Esophagus (tissue), 2 donors: Measurements from ENCODE around the gene ARFGAP3. TPM values are rescaled to one million over a fixed set of nuclear protein-coding genes. Genes with fewer than 3 reads are reported as not detected.

Experiments
- H3K27ac ChIP-seq, 2 donors: one replicate each; pipeline ENCODE4 v1.5.1; 2013; ENCODE audit warnings: low read depth in 2 of 2, mild to moderate bottlenecking in 2 of 2, inconsistent platforms in 1 of 2, low read length in 1 of 2, moderate library complexity in 1 of 2
- H3K27me3 ChIP-seq, 2 donors: one replicate each; pipeline ENCODE4 v1.6.1; 2013; ENCODE audit warnings: low read length in 2 of 2, control low read depth in 1 of 2, mild to moderate bottlenecking in 1 of 2; ENCODE audit not compliant: insufficient read depth in 2 of 2, control insufficient read depth in 1 of 2
- H3K36me3 ChIP-seq, 2 donors: one replicate each; pipeline ENCODE4 v1.6.1; 2013; ENCODE audit warnings: low read length in 1 of 2; ENCODE audit not compliant: control insufficient read depth in 2 of 2, insufficient read depth in 2 of 2
- H3K4me1 ChIP-seq, 2 donors: one replicate each; pipeline ENCODE4 v1.6.1; 2013; ENCODE audit warnings: low read length in 1 of 2; ENCODE audit not compliant: control insufficient read depth in 2 of 2, insufficient read depth in 2 of 2
- H3K4me3 ChIP-seq, 2 donors: one replicate each; pipeline ENCODE4 v1.5.1; 2013; ENCODE audit warnings: low read length in 2 of 2, mild to moderate bottlenecking in 2 of 2, low read depth in 1 of 2, moderate library complexity in 1 of 2
- H3K9me3 ChIP-seq, 2 donors: one replicate each; pipeline ENCODE4 v1.6.1; 2013; ENCODE audit warnings: mild to moderate bottlenecking in 2 of 2, low read depth in 1 of 2, low read length in 1 of 2, moderate library complexity in 1 of 2; ENCODE audit not compliant: control insufficient read depth in 2 of 2, insufficient read depth in 1 of 2
- WGBS, 2 donors: extraction: QIAGEN DNeasy Blood & Tissue Kit; methylation state at CpG; one replicate each; pipeline ENCODE4 v1.1.7; 2013; 5-methylcytosine and 5-hydroxymethylcytosine counted together
- polyA plus RNA-seq, 2 donors: library from polyadenylated mRNA; stranded (reverse); fragments of 200-250 nt; gene quantifications; one replicate each; pipeline ENCODE4 v1.2.3, GENCODE V29; 2013
- donor health status: healthy with polysubstance abuse.
- donor health status: Bipolar disorder and iron deficiency.

The ARFGAP3 gene
- polyA plus RNA-seq, 2 donors: 12.4 to 13.5 TPM

DNA sequence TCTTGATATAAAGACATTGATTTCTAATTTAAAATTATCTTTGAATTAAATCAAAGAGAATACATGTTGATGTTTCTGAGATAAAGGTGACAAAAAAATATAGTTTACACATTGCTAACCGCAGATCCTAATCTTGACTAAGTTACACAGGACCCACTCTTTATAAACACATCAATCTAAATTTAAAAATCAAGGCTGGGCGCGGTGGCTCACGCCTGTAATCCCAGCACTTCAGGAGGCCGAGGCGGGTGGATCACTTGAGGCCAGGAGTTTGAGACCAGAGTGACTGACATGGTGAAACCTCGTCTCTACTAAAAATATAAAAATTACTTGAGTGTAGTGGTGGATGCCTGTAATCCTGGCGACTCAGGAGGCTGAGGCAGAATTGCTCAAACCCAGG, 1.9 kb downstream of the ARFGAP3 start:
- no peaks in the 10 kb centered on the region for H3K27me3 ChIP-seq
- peaks cover 2 to 3% of the 10 kb centered on the region in 2 donors for H3K4me1 ChIP-seq
- WGBS, 2 donors: 53 to 75% methylated on average over 8 of the region's 8 CpGs
- no peak overlapping the region for H3K4me3 ChIP-seq
- no peak overlapping the region for H3K27ac ChIP-seq
- H3K9me3 ChIP-seq: no peaks in the 10 kb centered on the region
- H3K36me3 ChIP-seq: no peaks in the 10 kb centered on the region

GRCh38 chr22:42848941-42849550, 8.0 kb downstream of the ARFGAP3 start:
- no peaks in the 10 kb centered on the region for H3K36me3 ChIP-seq
- no peak overlapping the region for H3K4me3 ChIP-seq
- whole genome bisulfite sequencing, 2 donors: 75 to 90% methylated on average over 5 of the region's 5 CpGs
- no peaks in the 10 kb centered on the region for H3K27me3 ChIP-seq
- no peaks in the 10 kb centered on the region for H3K9me3 ChIP-seq
- H3K27ac ChIP-seq: no peak overlapping the region
- peaks cover 0 to 2% of the 10 kb centered on the region in 2 donors for H3K4me1 ChIP-seq

DNA sequence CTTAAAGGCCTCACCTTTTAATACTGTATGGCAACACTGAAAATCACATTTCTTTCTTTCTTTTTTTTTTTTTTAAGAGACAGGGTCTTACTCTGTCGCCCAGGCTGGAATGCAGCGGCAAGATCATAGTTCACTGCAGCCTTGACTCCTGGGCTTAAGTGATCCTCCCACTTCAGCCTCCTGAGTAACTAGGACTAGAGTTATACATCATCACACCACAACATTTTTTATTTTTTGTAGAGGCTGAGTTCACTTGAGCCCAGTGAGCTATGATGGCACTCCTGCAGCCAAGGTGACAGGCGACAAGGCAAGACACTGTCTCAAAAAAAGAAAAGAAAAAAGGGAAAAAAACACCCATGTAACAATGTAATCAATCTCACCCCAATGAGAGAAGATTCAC, 10.0 kb downstream of the ARFGAP3 start:
- WGBS, 2 donors: 84 to 96% methylated on average over 3 of the region's 3 CpGs
- Histone ChIP-seq H3K36me3 (no peaks in the 10 kb centered on the region), H3K27ac (no peak overlapping the region), H3K4me1 (peaks cover 0 to 2% of the 10 kb centered on the region in 2 donors), H3K27me3 (no peaks in the 10 kb centered on the region), H3K9me3 (no peaks in the 10 kb centered on the region), H3K4me3 (no peak overlapping the region)

DNA sequence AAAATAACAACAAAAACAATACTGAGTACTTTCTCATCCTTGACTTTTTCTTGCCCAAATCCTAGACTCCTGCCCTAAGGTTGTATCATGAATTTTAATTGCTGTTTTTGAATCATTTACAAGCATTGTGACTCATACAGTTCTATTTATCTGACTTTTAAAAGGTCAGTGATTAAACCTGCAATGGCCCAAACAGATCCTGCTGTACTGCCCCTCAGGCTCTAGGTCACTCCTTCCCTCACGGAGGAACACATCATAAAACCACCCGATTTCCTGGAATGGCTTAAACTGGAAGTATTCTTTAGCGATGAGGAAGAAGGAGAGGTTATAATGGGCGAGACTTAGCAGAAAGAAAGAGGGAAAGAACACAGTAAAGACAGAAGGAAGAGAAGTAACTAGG, 12.3 kb downstream of the ARFGAP3 start:
- Histone ChIP-seq H3K9me3 (no peaks in the 10 kb centered on the region), H3K4me3 (no peak overlapping the region), H3K27ac (no peak overlapping the region), H3K4me1 (peaks cover 0 to 2% of the 10 kb centered on the region in 2 donors), H3K27me3 (no peaks in the 10 kb centered on the region), H3K36me3 (peaks cover 0 to 5% of the 10 kb centered on the region in 2 donors)
- 56 to 58% methylated on average over 4 of the region's 4 CpGs for WGBS, 2 donors

GRCh38 chr22:42842658-42843370, 14.3 kb downstream of the ARFGAP3 start:
- Histone ChIP-seq H3K27me3 (no peaks in the 10 kb centered on the region), H3K27ac (no peak overlapping the region), H3K36me3 (peaks cover 0 to 5% of the 10 kb centered on the region in 2 donors), H3K4me3 (no peak overlapping the region), H3K9me3 (no peaks in the 10 kb centered on the region), H3K4me1 (no peaks in the 10 kb centered on the region)
- 89 to 94% methylated on average over 14 of the region's 14 CpGs for WGBS, 2 donors

DNA sequence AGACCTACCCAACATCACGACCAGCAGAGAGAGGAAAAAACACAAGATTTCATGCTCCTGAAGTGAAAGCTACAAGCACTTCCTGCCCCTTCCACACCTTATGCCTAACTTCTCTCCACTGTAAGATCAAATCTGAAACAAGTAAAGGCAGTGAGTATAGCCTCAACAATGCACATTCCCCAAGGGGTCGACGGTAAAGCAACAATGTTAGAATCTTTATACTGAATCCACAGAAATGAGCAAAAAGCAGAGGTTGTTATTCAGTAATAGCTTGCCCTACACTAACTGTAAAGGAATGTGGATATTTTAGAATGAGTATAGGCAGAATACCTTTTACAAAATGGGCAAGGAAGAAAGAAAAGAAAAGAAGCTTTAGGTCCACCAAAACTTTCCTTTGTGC, 15.6 kb downstream of the ARFGAP3 start:
- Histone ChIP-seq H3K4me3 (no peak overlapping the region), H3K36me3 (peaks cover 0 to 5% of the 10 kb centered on the region in 2 donors), H3K27me3 (no peaks in the 10 kb centered on the region), H3K9me3 (no peaks in the 10 kb centered on the region), H3K27ac (no peak overlapping the region), H3K4me1 (no peaks in the 10 kb centered on the region)
- WGBS, 2 donors: 61 to 72% methylated on average over 3 of the region's 3 CpGs

GRCh38 chr22:42837556-42837955, 19.5 kb downstream of the ARFGAP3 start:
- H3K4me1 ChIP-seq: no peaks in the 10 kb centered on the region
- H3K4me3 ChIP-seq: no peak overlapping the region
- peaks cover 3 to 5% of the 10 kb centered on the region in 2 donors for H3K36me3 ChIP-seq
- H3K27me3 ChIP-seq: no peaks in the 10 kb centered on the region
- 96% methylated on average over 4 of the region's 4 CpGs for WGBS, 2 donors
- no peak overlapping the region for H3K27ac ChIP-seq
- H3K9me3 ChIP-seq: no peaks in the 10 kb centered on the region

DNA sequence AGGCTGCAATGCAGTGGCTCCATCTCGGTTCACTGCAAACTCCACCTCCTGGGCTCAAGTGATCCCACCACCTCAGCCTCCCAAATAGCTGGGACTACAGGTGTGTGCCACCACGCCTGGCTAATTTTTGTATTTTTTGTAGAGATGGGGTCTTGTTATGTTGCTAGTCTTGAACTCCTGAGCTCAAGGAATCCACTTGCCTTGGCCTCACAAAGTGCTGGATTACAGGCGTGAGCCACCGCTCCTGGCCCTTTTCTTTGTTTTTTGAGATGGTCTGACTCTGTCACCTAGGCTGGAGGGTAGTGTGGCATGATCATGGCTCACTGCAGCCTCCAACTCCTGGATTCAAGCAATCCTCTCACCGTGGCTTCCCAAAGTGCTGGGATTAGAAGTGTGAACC, 21.0 kb downstream of the ARFGAP3 start:
- Histone ChIP-seq H3K4me1 (no peaks in the 10 kb centered on the region), H3K4me3 (no peak overlapping the region), H3K36me3 (peaks cover 3 to 6% of the 10 kb centered on the region in 2 donors), H3K27me3 (no peaks in the 10 kb centered on the region), H3K9me3 (no peaks in the 10 kb centered on the region), H3K27ac (no peak overlapping the region)
- WGBS, 2 donors: 97% methylated on average over 5 of the region's 5 CpGs

DNA sequence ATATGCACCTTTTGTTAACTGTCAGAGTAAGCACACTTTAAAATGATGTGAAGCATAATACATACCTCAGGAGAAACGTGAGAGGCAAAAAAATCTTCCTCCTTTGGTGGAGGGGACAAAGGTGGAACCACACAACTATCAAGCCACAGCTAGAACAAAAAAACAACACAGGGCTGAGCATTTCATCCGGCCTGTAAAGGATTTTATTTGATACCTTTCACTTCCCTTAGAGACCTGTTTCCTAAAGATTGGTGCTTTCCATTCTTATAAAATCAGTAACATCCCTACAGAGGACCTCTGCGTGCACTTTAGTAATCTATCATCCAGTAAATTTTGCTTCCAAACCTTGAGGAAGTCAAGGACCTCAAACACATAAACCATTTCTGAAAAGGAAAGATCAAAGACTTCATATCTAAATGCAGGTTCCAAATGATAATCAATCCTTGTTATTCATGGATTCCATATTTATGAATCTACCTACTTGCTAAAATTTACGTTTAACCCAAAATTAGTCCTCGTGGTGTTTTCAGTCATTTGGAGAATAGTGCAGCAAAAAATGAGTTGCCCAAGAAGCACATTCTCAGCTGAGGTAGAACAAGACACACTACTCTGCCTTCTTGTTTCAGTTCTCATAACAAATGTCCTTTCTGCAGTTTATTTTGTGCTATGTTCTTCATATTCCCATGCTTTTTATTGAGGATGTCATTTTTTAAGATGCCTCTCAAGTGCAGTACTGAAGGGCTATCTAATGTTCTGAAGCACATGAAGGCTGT, 22.7 kb downstream of the ARFGAP3 start:
- peaks cover 3 to 8% of the 10 kb centered on the region in 2 donors for H3K36me3 ChIP-seq
- WGBS, 2 donors: 74 to 80% methylated on average over 5 of the region's 5 CpGs
- H3K27ac ChIP-seq: no peak overlapping the region
- no peaks in the 10 kb centered on the region for H3K27me3 ChIP-seq
- no peak overlapping the region for H3K4me3 ChIP-seq
- no peaks in the 10 kb centered on the region for H3K9me3 ChIP-seq
- no peaks in the 10 kb centered on the region for H3K4me1 ChIP-seq
